Lower leg skin (tissue), 4 donors: ENCODE data around the gene PRDM16. TPM values are rescaled to one million over a fixed set of nuclear protein-coding genes. Genes with fewer than 3 reads are reported as not detected.

ENCODE experiments used
- DNase-seq, 2 donors: peaks; one replicate each; pipeline ENCODE4 v3.0.0-alpha.2; 2019; ENCODE audit warnings: low spot score in 2 of 2
- H3K4me3 ChIP-seq: fragments of 200-600 bp; sonication (generic); 2 replicates; pipeline ENCODE4 v1.5.1; 2017; ENCODE audit warnings: mild to moderate bottlenecking, low read depth; ENCODE audit not compliant: poor library complexity, severe bottlenecking
- CTCF ChIP-seq, 3 donors: fragments of 450-650 bp; IDR thresholded peaks; one replicate each; pipeline ENCODE4 v1.5.1; 2016; ENCODE audit warnings: antibody characterized with exemption in 3 of 3, mild to moderate bottlenecking in 3 of 3, moderate library complexity in 2 of 3
- POLR2A ChIP-seq, 2 donors: fragments of 450-650 bp; IDR thresholded peaks; one replicate each; pipeline ENCODE4 v1.6.1; 2016 to 2017; ENCODE audit warnings: antibody characterized with exemption in 2 of 2, mild to moderate bottlenecking in 1 of 2, moderate library complexity in 1 of 2
- WGBS, 2 donors: methylation state at CpG; one replicate each; pipeline ENCODE4 v1.1.5; 2018; 5-methylcytosine and 5-hydroxymethylcytosine counted together
- intact Hi-C: fragments of 100-400 bp; cut with DNase I; formaldehyde crosslinking; loops from one replicate; pipeline ENCODE4 v1.15.0; 2023; ENCODE audit warnings: low total_unique reads
- total RNA-seq, 4 donors: library from RNA; depleted of rRNA; stranded (reverse); fragments of >200 nt; gene quantifications; one replicate each; pipeline ENCODE4 v1.1.0, GENCODE V29; 2016

PRDM16 gene
- total RNA-seq, 4 donors from 2014 or later: 0.08 to 0.91 (median 0.56) TPM; not detected in 1

GRCh38 chr1:3404301-3404700, 335.3 kb downstream of the PRDM16 start:
- intact Hi-C loops: no loop called here
- H3K4me3 ChIP-seq: no peak overlapping the region
- no peak for DNase-seq
- TF ChIP-seq POLR2A (IDR thresholded peaks at IDR 0.05): no peak
- TF ChIP-seq CTCF (IDR thresholded peaks at IDR 0.05): no peak
- WGBS, 2 donors: 93 to 97% methylated on average over 7 to 11 of the region's 12 CpGs

- 75 to 76% methylated on average over 27 of the region's 27 CpGs for WGBS, 2 donors
- intact Hi-C loops: no loop called here
- TF ChIP-seq CTCF (IDR thresholded peaks at IDR 0.05): no peak
- TF ChIP-seq POLR2A (IDR thresholded peaks at IDR 0.05): no peak
- no peak overlapping the region for H3K4me3 ChIP-seq
- DNase-seq: no peak
These were observed 335.8 kb downstream of the PRDM16 start for GRCh38 chr1:3404801-3405200.

GRCh38 chr1:3405491-3405890, 336.5 kb downstream of the PRDM16 start:
- WGBS, 2 donors: 48 to 72% methylated on average over 22 to 30 of the region's 30 CpGs
- intact Hi-C loops: no loop called here
- no peak for DNase-seq
- TF ChIP-seq POLR2A (IDR thresholded peaks at IDR 0.05): no peak
- TF ChIP-seq CTCF (IDR thresholded peaks at IDR 0.05): no peak
- H3K4me3 ChIP-seq: no peak overlapping the region

GRCh38 chr1:3405974-3406867, 337.2 kb downstream of the PRDM16 start:
- TF ChIP-seq POLR2A (IDR thresholded peaks at IDR 0.05): no peak
- no peak for TF ChIP-seq CTCF (IDR thresholded peaks at IDR 0.05)
- intact Hi-C loops: no loop called here
- no peak for DNase-seq
- H3K4me3 ChIP-seq: no peak overlapping the region
- 72 to 80% methylated on average over 13 to 16 of the region's 17 CpGs for WGBS, 2 donors

- intact Hi-C loops: no loop called here
- no peak for DNase-seq
- no peak overlapping the region for H3K4me3 ChIP-seq
- 85 to 86% methylated on average over 10 to 12 of the region's 12 CpGs for whole genome bisulfite sequencing, 2 donors
- no peak for TF ChIP-seq POLR2A (IDR thresholded peaks at IDR 0.05)
These were observed 338.0 kb downstream of the PRDM16 start for GRCh38 chr1:3407021-3407420.

- H3K4me3 ChIP-seq: no peak overlapping the region
- intact Hi-C loops: no loop called here
- no peak for TF ChIP-seq POLR2A (IDR thresholded peaks at IDR 0.05)
- TF ChIP-seq CTCF (IDR thresholded peaks at IDR 0.05): peak in 1 of 3 donors; percentile 25
- DNase-seq: no peak
- 85 to 87% methylated on average over 36 of the region's 36 CpGs for WGBS, 2 donors
These were observed 339.8 kb downstream of the PRDM16 start for GRCh38 chr1:3408751-3409266.
